Measurements from ENCODE around the gene HNRNPU.

HNRNPU gene

GRCh38 chr1:244864253-244865027, at the start of gene HNRNPU:
Gene HNRNPU, minus strand, starts transcription at chr1:244864543. Its CDS starts 236 bp downstream, at chr1:244864307.
- DNase-seq (ENCODE audit: low read depth), result peak; percentile 93

- DNase-seq (ENCODE audit: low read depth), result no peak
These were observed 49.5 kb upstream of the HNRNPU start for GRCh38 chr1:244913806-244914205.

GRCh38 chr1:244904119-244904518, 39.8 kb upstream of the HNRNPU start:
- no peak for DNase-seq (ENCODE audit: low read depth)

- no peak for DNase-seq (ENCODE audit: low read depth)
These were observed 37.2 kb upstream of the HNRNPU start for GRCh38 chr1:244901400-244902015.

- no peak for DNase-seq (ENCODE audit: low read depth)
These were observed 33.3 kb upstream of the HNRNPU start for GRCh38 chr1:244897476-244898254.

GRCh38 chr1:244896550-244896949, 32.2 kb upstream of the HNRNPU start:
- DNase-seq (ENCODE audit: low read depth), result no peak

- DNase-seq (ENCODE audit: low read depth), result no peak
These were observed 29.5 kb upstream of the HNRNPU start for GRCh38 chr1:244893836-244894235.

- no peak for DNase-seq (ENCODE audit: low read depth)
These were observed 22.9 kb upstream of the HNRNPU start for GRCh38 chr1:244887281-244887680.

- DNase-seq (ENCODE audit: low read depth), result no peak
These were observed 17.4 kb upstream of the HNRNPU start for GRCh38 chr1:244881552-244882280.

- no peak for DNase-seq (ENCODE audit: low read depth)
These were observed 14.3 kb upstream of the HNRNPU start for GRCh38 chr1:244878681-244879080.

GRCh38 chr1:244876228-244876910, 12.0 kb upstream of the HNRNPU start:
- no peak for DNase-seq (ENCODE audit: low read depth)

GRCh38 chr1:244874974-244875579, 10.7 kb upstream of the HNRNPU start:
- no peak for DNase-seq (ENCODE audit: low read depth)

- no peak for DNase-seq (ENCODE audit: low read depth)
These were observed 5.6 kb upstream of the HNRNPU start for GRCh38 chr1:244869950-244870349.

- DNase-seq (ENCODE audit: low read depth), result no peak
These were observed 5.1 kb upstream of the HNRNPU start for GRCh38 chr1:244869364-244869827.

- no peak for DNase-seq (ENCODE audit: low read depth)
These were observed 4.4 kb upstream of the HNRNPU start for GRCh38 chr1:244868484-244869363.

- DNase-seq (ENCODE audit: low read depth), result no peak
These were observed 2.0 kb upstream of the HNRNPU start for GRCh38 chr1:244866355-244866754.

GRCh38 chr1:244865820-244866219, 1.5 kb upstream of the HNRNPU start:
- no peak for DNase-seq (ENCODE audit: low read depth)

GRCh38 chr1:244865028-244865371, 657 bp upstream of the HNRNPU start:
- no peak for DNase-seq (ENCODE audit: low read depth)

GRCh38 chr1:244863491-244864252, 671 bp downstream of the HNRNPU start:
- DNase-seq (ENCODE audit: low read depth), result peak; percentile 14

All from stimulated activated CD8-positive, alpha-beta memory T cell treated with anti-CD3 and anti-CD28 coated beads, Interleukin-12 subunit alpha, Interleukin-12 subunit beta, amount 100 ng/mL, for 1 hour (primary cell).